H9 (cell line): ENCODE measurements around the gene UTP3. TPM values are rescaled to one million over a fixed set of nuclear protein-coding genes. Genes with fewer than 3 reads are reported as not detected.
"Not testable (repeated sequence)": the region's sequence is repeated elsewhere in the genome, so short reads cannot be mapped to it uniquely, and the experiment has no call there.

Experiments
- DNase-seq: peaks from one replicate; pipeline ENCODE4 v3.0.0-alpha.2; 2017
- H2AFZ ChIP-seq: one replicate; pipeline ENCODE4 v1.6.1; 2013; ENCODE audit warnings: mild to moderate bottlenecking, low read length, control low read depth, moderate library complexity
- H2AK5ac ChIP-seq: 2 replicates; pipeline ENCODE4 v1.6.1; 2013; ENCODE audit warnings: low read length, control low read depth, mixed read lengths; ENCODE audit not compliant: insufficient read length
- H2BK120ac ChIP-seq: one replicate; pipeline ENCODE4 v1.6.1; 2013; ENCODE audit warnings: low read depth, mild to moderate bottlenecking, low read length, control low read depth, inconsistent platforms; ENCODE audit not compliant: poor library complexity, severe bottlenecking
- H2BK12ac ChIP-seq: 2 replicates; pipeline ENCODE4 v1.6.1; 2013; ENCODE audit warnings: low read length, control low read depth, mixed read lengths, low read depth; ENCODE audit not compliant: insufficient read length
- H2BK15ac ChIP-seq: 2 replicates; pipeline ENCODE4 v1.6.1; 2013; ENCODE audit warnings: low read depth, low read length, control low read depth
- H2BK20ac ChIP-seq: one replicate; pipeline ENCODE4 v1.6.1; 2013; ENCODE audit warnings: low read depth, mild to moderate bottlenecking, low read length, control low read depth, inconsistent platforms; ENCODE audit not compliant: poor library complexity, severe bottlenecking
- H2BK5ac ChIP-seq: 2 replicates; pipeline ENCODE4 v1.6.1; 2013; ENCODE audit warnings: low read length, control low read depth, mixed read lengths; ENCODE audit not compliant: insufficient read length
- H3K14ac ChIP-seq: 2 replicates; pipeline ENCODE4 v1.6.1; 2013; ENCODE audit warnings: low read length, control low read depth; ENCODE audit not compliant: insufficient read depth
- H3K18ac ChIP-seq: 2 replicates; pipeline ENCODE4 v1.6.1; 2013; ENCODE audit warnings: low read depth, mild to moderate bottlenecking, mixed read lengths, low read length, control low read depth; ENCODE audit not compliant: insufficient read length
- H3K23ac ChIP-seq: 2 replicates; pipeline ENCODE4 v1.6.1; 2013; ENCODE audit warnings: low read length, control low read depth, mixed read lengths, low read depth; ENCODE audit not compliant: insufficient read length
- H3K23me2 ChIP-seq: 2 replicates; pipeline ENCODE4 v1.6.1; 2013; ENCODE audit warnings: low read depth, mild to moderate bottlenecking, mixed read lengths, low read length, control low read depth; ENCODE audit not compliant: insufficient read length, poor library complexity, severe bottlenecking
- H3K27ac ChIP-seq: 2 replicates; pipeline ENCODE4 v1.5.1; 2013; ENCODE audit warnings: low read length, control low read depth, mixed read lengths, low read depth; ENCODE audit not compliant: insufficient read length
- H3K27me3 ChIP-seq: 2 replicates; pipeline ENCODE4 v1.6.1; 2013; ENCODE audit warnings: low read length, control low read depth, inconsistent platforms; ENCODE audit not compliant: insufficient read depth
- H3K4ac ChIP-seq: 2 replicates; pipeline ENCODE4 v1.6.1; 2013; ENCODE audit warnings: low read depth, mild to moderate bottlenecking, control low read depth, inconsistent platforms, low read length, moderate library complexity
- H3K4me1 ChIP-seq: 2 replicates; pipeline ENCODE4 v1.6.1; 2013; ENCODE audit warnings: low read length, control low read depth, inconsistent platforms; ENCODE audit not compliant: insufficient read depth
- H3K4me2 ChIP-seq: 2 replicates; pipeline ENCODE4 v1.6.1; 2013; ENCODE audit warnings: low read length, control low read depth, mixed read lengths; ENCODE audit not compliant: insufficient read length, insufficient read depth
- H3K56ac ChIP-seq: 2 replicates; pipeline ENCODE4 v1.6.1; 2013; ENCODE audit warnings: low read depth, mild to moderate bottlenecking, mixed read lengths, low read length, control low read depth; ENCODE audit not compliant: insufficient read length
- H3K79me1 ChIP-seq: 2 replicates; pipeline ENCODE4 v1.6.1; 2013; ENCODE audit warnings: low read depth, mild to moderate bottlenecking, moderate library complexity, low read length, control low read depth, inconsistent platforms; ENCODE audit not compliant: insufficient read depth, poor library complexity, severe bottlenecking
- H3K79me2 ChIP-seq: 2 replicates; pipeline ENCODE4 v1.6.1; 2013; ENCODE audit warnings: low read length, control low read depth, inconsistent platforms; ENCODE audit not compliant: insufficient read depth
- H3K9ac ChIP-seq: 2 replicates; pipeline ENCODE4 v1.6.1; 2013; ENCODE audit warnings: low read length, control low read depth, mixed read lengths; ENCODE audit not compliant: insufficient read length; ENCODE audit errors: extremely low read depth
- H3K9me3 ChIP-seq: one replicate; pipeline ENCODE4 v1.6.1; 2013; ENCODE audit warnings: low read depth, low read length, inconsistent platforms; ENCODE audit not compliant: control insufficient read depth
- H3T11ph ChIP-seq: one replicate; pipeline ENCODE4 v1.6.1; 2013; ENCODE audit warnings: mild to moderate bottlenecking, low read length, control low read depth, inconsistent platforms
- H4K20me1 ChIP-seq: one replicate; pipeline ENCODE4 v1.6.1; 2013; ENCODE audit not compliant: control insufficient read depth, insufficient read length, insufficient read depth
- H4K5ac ChIP-seq: 2 replicates; pipeline ENCODE4 v1.6.1; 2013; ENCODE audit warnings: low read depth, mild to moderate bottlenecking, mixed read lengths, low read length, control low read depth; ENCODE audit not compliant: insufficient read length
- H4K8ac ChIP-seq: replicated peaks from 2 replicates; pipeline ENCODE4 v1.6.1; 2013; ENCODE audit warnings: low read length, control low read depth, mixed read lengths, low read depth; ENCODE audit not compliant: insufficient read length
- H4K91ac ChIP-seq: 2 replicates; pipeline ENCODE4 v1.6.1; 2013; ENCODE audit warnings: low read depth, mild to moderate bottlenecking, moderate library complexity, mixed read lengths, low read length, control low read depth; ENCODE audit not compliant: insufficient read length
- H3K27ac Mint-ChIP-seq, 3 experiments: 2 replicates in 2 of 3; 3 replicates in 1 of 3; pipeline ENCODE4 v1.8.0; 2020 to 2021; ENCODE audit warnings: mixed read lengths in 3 of 3, mild to moderate bottlenecking in 1 of 3, moderate library complexity in 1 of 3
- H3K27me3 Mint-ChIP-seq: 2 replicates; pipeline ENCODE4 v1.8.0; 2021; ENCODE audit warnings: low read depth, mild to moderate bottlenecking, moderate library complexity, mixed read lengths
- H3K36me3 Mint-ChIP-seq, 3 experiments: 2 replicates in 2 of 3; 3 replicates in 1 of 3; pipeline ENCODE4 v1.8.0; 2020 to 2021; ENCODE audit warnings: low read depth in 3 of 3, mixed read lengths in 3 of 3; ENCODE audit not compliant: insufficient read depth in 1 of 3
- H3K4me1 Mint-ChIP-seq, 2 experiments: 2 replicates each; pipeline ENCODE4 v1.8.0; 2020; ENCODE audit warnings: mixed read lengths in 2 of 2
- H3K4me3 Mint-ChIP-seq, 2 experiments: 2 replicates in 1 of 2; 3 replicates in 1 of 2; pipeline ENCODE4 v1.8.0; 2020 to 2021; ENCODE audit warnings: mild to moderate bottlenecking in 2 of 2, mixed read lengths in 2 of 2, moderate library complexity in 1 of 2
- H3K9me3 Mint-ChIP-seq, 2 experiments: 2 replicates in 1 of 2; 3 replicates in 1 of 2; pipeline ENCODE4 v1.8.0; 2020; ENCODE audit warnings: mild to moderate bottlenecking in 2 of 2, mixed read lengths in 2 of 2, moderate library complexity in 1 of 2
- CTCF ChIP-seq: fragments of 200-600 bp; sonication (generic); conservative IDR thresholded peaks from 3 replicates; pipeline ENCODE4 v1.8.0; 2021; ENCODE audit warnings: antibody characterized with exemption, mild to moderate bottlenecking
- WGBS: extraction: QIAGEN DNeasy Blood & Tissue Kit; methylation state at CpG from one replicate; pipeline ENCODE4 v1.1.7; 2013; ENCODE audit warnings: missing lambda C conversion rate, low lambda C conversion rate, mixed read lengths; ENCODE audit not compliant: insufficient read length; ENCODE audit errors: extremely low coverage; 5-methylcytosine and 5-hydroxymethylcytosine counted together
- total RNA-seq: library from RNA; stranded (reverse); gene quantifications from 2 replicates; pipeline ENCODE4 v1.2.1, GENCODE V29; 2021

Gene UTP3
- total RNA-seq, 1 experiment from 2014 or later: 49.3 TPM

- DNase-seq: no peak
- no peaks in the 10 kb centered on the region for H4K20me1 ChIP-seq
- H2BK5ac ChIP-seq: no peak overlapping the region
- TF ChIP-seq CTCF: no peak
- H3K4me1 ChIP-seq: no peaks in the 10 kb centered on the region; the same call in 1 of the 2 replicates
- H3K36me3 Mint-ChIP-seq: no peaks in the 10 kb centered on the region
- no peak overlapping the region for H3K14ac ChIP-seq
- no peak overlapping the region for H2BK20ac ChIP-seq
- no peak overlapping the region for H3K27ac ChIP-seq
- H3K4me1 Mint-ChIP-seq: peaks cover 9 to 12% of the 10 kb centered on the region in 2 experiments
- H3T11ph ChIP-seq: no peak overlapping the region
- H3K79me2 ChIP-seq: no peaks in the 10 kb centered on the region
- H3K23ac ChIP-seq: no peak overlapping the region
- H2BK15ac ChIP-seq: no peak overlapping the region
- no peak overlapping the region for H4K8ac ChIP-seq
- H3K79me1 ChIP-seq: no peaks in the 10 kb centered on the region
- H3K56ac ChIP-seq: no peak overlapping the region
- no peaks in the 10 kb centered on the region for H3K27me3 Mint-ChIP-seq
- H3K23me2 ChIP-seq: no peaks in the 10 kb centered on the region
- no peak overlapping the region for H2AK5ac ChIP-seq
- H3K9me3 Mint-ChIP-seq: no peaks in the 10 kb centered on the region
- no peak overlapping the region for H3K4me3 Mint-ChIP-seq
- H2AFZ ChIP-seq: no peak overlapping the region
- H3K18ac ChIP-seq: no peak overlapping the region
- no peaks in the 10 kb centered on the region for H3K27me3 ChIP-seq
- no peak overlapping the region for H4K91ac ChIP-seq
- H3K27ac Mint-ChIP-seq: no peak overlapping the region
- no peak overlapping the region for H2BK120ac ChIP-seq
- no peak overlapping the region for H3K9ac ChIP-seq
- WGBS: no CpG with 5 or more reads among the region's 1 CpG
- H3K4me2 ChIP-seq: no peak overlapping the region
- no peak overlapping the region for H3K4ac ChIP-seq
- H3K9me3 ChIP-seq: no peaks in the 10 kb centered on the region
- H2BK12ac ChIP-seq: no peak overlapping the region
- no peak overlapping the region for H4K5ac ChIP-seq
Observed at GRCh38 chr4:70701271-70701670, 12.9 kb downstream of the UTP3 start.

- not testable (repeated sequence) for H3K27me3 Mint-ChIP-seq, H2AK5ac ChIP-seq, H4K8ac ChIP-seq, H3K23ac ChIP-seq, H2AFZ ChIP-seq, H3K79me1 ChIP-seq, H3K9ac ChIP-seq, H3K27me3 ChIP-seq, H3K56ac ChIP-seq, H2BK5ac ChIP-seq, H4K91ac ChIP-seq, H2BK12ac ChIP-seq, H4K5ac ChIP-seq, H3K4ac ChIP-seq, H3K14ac ChIP-seq, H3K23me2 ChIP-seq, H3K9me3 Mint-ChIP-seq, H3K4me1 ChIP-seq, H3K4me3 Mint-ChIP-seq, H3K18ac ChIP-seq, H3K79me2 ChIP-seq, H3K27ac ChIP-seq, DNase-seq, H4K20me1 ChIP-seq, H2BK15ac ChIP-seq, H3K36me3 Mint-ChIP-seq, H2BK20ac ChIP-seq, H3K4me2 ChIP-seq, H3K27ac Mint-ChIP-seq, H2BK120ac ChIP-seq, H3T11ph ChIP-seq, H3K9me3 ChIP-seq
- WGBS: no CpG with 5 or more reads among the region's 2 CpGs
- H3K4me1 Mint-ChIP-seq: peaks cover 13 to 15% of the 10 kb centered on the region in 2 experiments
Observed at GRCh38 chr4:70702592-70702991, 14.3 kb downstream of the UTP3 start.
